Keratinocyte (primary cell): Measurements from ENCODE around the gene GSX1. TPM values are rescaled to one million over a fixed set of nuclear protein-coding genes. Genes with fewer than 3 reads are reported as not detected.

ENCODE experiments used
- DNase-seq: peaks from one replicate; pipeline ENCODE4 v3.0.0-alpha.2; 2011; ENCODE audit warnings: low read depth, missing footprints, low spot score
- FAIRE-seq: peaks from 2 replicates; lab custom pipeline; 2011; peaks lifted over from hg19 to GRCh38; lab: Jason Lieb, UNC
- H2AFZ ChIP-seq: 2 replicates; pipeline ENCODE4 v1.6.0; 2012; ENCODE audit warnings: low read length, control low read depth, inconsistent platforms; ENCODE audit not compliant: control insufficient read depth
- H3K27ac ChIP-seq: 2 replicates; pipeline ENCODE4 v1.5.1; 2011; ENCODE audit warnings: low read length; ENCODE audit not compliant: control insufficient read depth, insufficient read depth
- H3K27me3 ChIP-seq: 3 replicates; pipeline ENCODE4 v1.6.0; 2011; ENCODE audit warnings: low read length; ENCODE audit not compliant: control insufficient read depth, insufficient read depth; ENCODE audit errors: extremely low read depth
- H3K36me3 ChIP-seq, 2 experiments: 2 replicates in 1 of 2; 3 replicates in 1 of 2; pipeline ENCODE4 v1.5.1; 2011; ENCODE audit warnings: low read length in 2 of 2, mild to moderate bottlenecking in 1 of 2; ENCODE audit not compliant: control insufficient read depth in 2 of 2, insufficient read depth in 2 of 2; ENCODE audit errors: extremely low read depth in 1 of 2
- H3K4me1 ChIP-seq: 3 replicates; pipeline ENCODE4 v1.5.1; 2011; ENCODE audit warnings: low read length; ENCODE audit not compliant: control insufficient read depth, insufficient read depth; ENCODE audit errors: extremely low read depth
- H3K4me2 ChIP-seq: 3 replicates; pipeline ENCODE4 v1.6.0; 2011; ENCODE audit warnings: low read depth, low read length; ENCODE audit not compliant: control insufficient read depth, insufficient read depth; ENCODE audit errors: extremely low read depth
- H3K4me3 ChIP-seq, 3 experiments: fragments of 200-600 bp in 1 of 3; sonication (generic) in 1 of 3; 2 replicates in 2 of 3; 3 replicates in 1 of 3; pipeline ENCODE4 v1.5.1; 2011 to 2016; ENCODE audit warnings: low read length in 3 of 3, mild to moderate bottlenecking in 3 of 3, control low read depth in 2 of 3, inconsistent platforms in 1 of 3, low read depth in 1 of 3, mixed read lengths in 1 of 3, mixed run types in 1 of 3, moderate library complexity in 1 of 3; ENCODE audit not compliant: control insufficient read depth in 2 of 3, insufficient read depth in 2 of 3; ENCODE audit errors: extremely low read depth in 1 of 3
- H3K79me2 ChIP-seq: 2 replicates; pipeline ENCODE4 v1.6.0; 2012; ENCODE audit warnings: low read length; ENCODE audit not compliant: control insufficient read depth, insufficient read depth
- H3K9ac ChIP-seq: 3 replicates; pipeline ENCODE4 v1.6.0; 2011; ENCODE audit warnings: low read length; ENCODE audit not compliant: control insufficient read depth, insufficient read depth; ENCODE audit errors: extremely low read depth
- H3K9me1 ChIP-seq: 3 replicates; pipeline ENCODE4 v1.6.0; 2011; ENCODE audit warnings: low read length; ENCODE audit not compliant: control insufficient read depth, insufficient read depth; ENCODE audit errors: extremely low read depth
- H3K9me3 ChIP-seq: 2 replicates; pipeline ENCODE4 v1.5.1; 2012; ENCODE audit warnings: low read depth, low read length; ENCODE audit not compliant: control insufficient read depth
- H4K20me1 ChIP-seq: 3 replicates; pipeline ENCODE4 v1.6.0; 2011; ENCODE audit warnings: low read length; ENCODE audit not compliant: control insufficient read depth, insufficient read depth; ENCODE audit errors: extremely low read depth
- EZH2 ChIP-seq: IDR thresholded peaks from one replicate; pipeline ENCODE4 v1.6.1; 2012; ENCODE audit warnings: inconsistent platforms, mild to moderate bottlenecking, low read length, moderate library complexity
- dilution Hi-C: fragments of 300-500 bp; cut with MboI; formaldehyde crosslinking; loops from one replicate; pipeline ENCODE4 v1.7.0; 2020; ENCODE audit warnings: low sequenced_read_pairs; ENCODE audit not compliant: extremely low pct_ligation_motif_present
- polyA plus RNA-seq, 5 experiments: library from polyadenylated mRNA; depleted of rRNA in 3 of 5; stranded (reverse) in 3 of 5; stranded (forward) in 1 of 5; unstranded in 1 of 5; fragments of >200 nt; gene quantifications; 1 replicate in 1 of 5; 2 replicates in 3 of 5; 3 replicates in 1 of 5; pipeline versions ENCODE4 v1.2.1 to v1.2.3, GENCODE V29; 2011 to 2012; ENCODE audit warnings: missing spikeins in 2 of 5, low read depth in 1 of 5, low replicate concordance in 1 of 5
- TF ChIP-seq, protein P1 (sequence below), 3 experiments: IDR thresholded peaks in 1 of 3; conservative IDR thresholded peaks in 1 of 3; optimal IDR thresholded peaks in 1 of 3; 2 replicates in 2 of 3; 3 replicates in 1 of 3; pipeline versions ENCODE3 to v1.5.1; 2011; ENCODE audit warnings: low read length in 3 of 3, mild to moderate bottlenecking in 3 of 3, moderate library complexity in 2 of 3, control low read depth in 1 of 3, inconsistent platforms in 1 of 3; ENCODE audit not compliant: insufficient read depth in 2 of 3; ENCODE audit errors: extremely low read depth in 1 of 3

Gene GSX1
- polyA plus RNA-seq, 1 donor (not counting 4 experiments of a cell fraction or from before 2014, with no cell fraction given), result not detected

DNA sequence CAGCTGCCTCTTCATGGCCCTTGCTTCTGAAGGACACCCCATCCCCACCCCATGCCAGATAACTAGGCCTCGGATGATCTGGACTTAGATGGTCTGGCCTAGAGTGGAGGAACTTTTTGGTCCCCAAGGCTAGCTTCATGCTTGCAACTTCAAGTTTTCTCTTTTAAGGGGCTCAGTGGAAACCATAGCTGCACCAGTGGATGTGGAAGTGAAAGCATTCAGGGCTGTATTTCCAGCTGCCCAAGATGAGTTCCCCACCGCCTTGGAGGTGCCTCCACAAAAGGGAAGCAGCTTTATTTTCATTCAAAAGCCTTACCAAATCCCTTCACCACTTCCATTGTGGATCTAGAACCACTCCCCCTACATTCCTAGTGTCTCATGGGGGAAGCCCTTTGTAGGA lies 17.6 kb upstream of the GSX1 start:
- FAIRE-seq (no peak), DNase-seq (no peak)
- dilution Hi-C loops, result no loop called here
- Histone ChIP-seq H2AFZ (no peak overlapping the region), H3K9ac (no peak overlapping the region), H3K4me3 (no peak overlapping the region), H3K4me2 (no peak overlapping the region), H3K79me2 (no peaks in the 10 kb centered on the region), H3K4me1 (no peaks in the 10 kb centered on the region), H3K9me3 (no peaks in the 10 kb centered on the region), H3K27me3 (peaks cover 18% of the 10 kb centered on the region), H3K36me3 (no peaks in the 10 kb centered on the region), H4K20me1 (no peaks in the 10 kb centered on the region), H3K9me1 (no peaks in the 10 kb centered on the region), H3K27ac (no peak overlapping the region)
- TF ChIP-seq, protein P1, sequence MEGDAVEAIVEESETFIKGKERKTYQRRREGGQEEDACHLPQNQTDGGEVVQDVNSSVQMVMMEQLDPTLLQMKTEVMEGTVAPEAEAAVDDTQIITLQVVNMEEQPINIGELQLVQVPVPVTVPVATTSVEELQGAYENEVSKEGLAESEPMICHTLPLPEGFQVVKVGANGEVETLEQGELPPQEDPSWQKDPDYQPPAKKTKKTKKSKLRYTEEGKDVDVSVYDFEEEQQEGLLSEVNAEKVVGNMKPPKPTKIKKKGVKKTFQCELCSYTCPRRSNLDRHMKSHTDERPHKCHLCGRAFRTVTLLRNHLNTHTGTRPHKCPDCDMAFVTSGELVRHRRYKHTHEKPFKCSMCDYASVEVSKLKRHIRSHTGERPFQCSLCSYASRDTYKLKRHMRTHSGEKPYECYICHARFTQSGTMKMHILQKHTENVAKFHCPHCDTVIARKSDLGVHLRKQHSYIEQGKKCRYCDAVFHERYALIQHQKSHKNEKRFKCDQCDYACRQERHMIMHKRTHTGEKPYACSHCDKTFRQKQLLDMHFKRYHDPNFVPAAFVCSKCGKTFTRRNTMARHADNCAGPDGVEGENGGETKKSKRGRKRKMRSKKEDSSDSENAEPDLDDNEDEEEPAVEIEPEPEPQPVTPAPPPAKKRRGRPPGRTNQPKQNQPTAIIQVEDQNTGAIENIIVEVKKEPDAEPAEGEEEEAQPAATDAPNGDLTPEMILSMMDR (optimal IDR thresholded peaks at IDR 0.05 in 1 of 3, IDR thresholded peaks at IDR 0.05 in 1 of 3, conservative IDR thresholded peaks at IDR 0.05 in 1 of 3; ENCODE audit: extremely low read depth in 1 of 3, insufficient read depth in 2 of 3, low read length in 3 of 3), result no peak
- no peak for TF ChIP-seq EZH2

DNA sequence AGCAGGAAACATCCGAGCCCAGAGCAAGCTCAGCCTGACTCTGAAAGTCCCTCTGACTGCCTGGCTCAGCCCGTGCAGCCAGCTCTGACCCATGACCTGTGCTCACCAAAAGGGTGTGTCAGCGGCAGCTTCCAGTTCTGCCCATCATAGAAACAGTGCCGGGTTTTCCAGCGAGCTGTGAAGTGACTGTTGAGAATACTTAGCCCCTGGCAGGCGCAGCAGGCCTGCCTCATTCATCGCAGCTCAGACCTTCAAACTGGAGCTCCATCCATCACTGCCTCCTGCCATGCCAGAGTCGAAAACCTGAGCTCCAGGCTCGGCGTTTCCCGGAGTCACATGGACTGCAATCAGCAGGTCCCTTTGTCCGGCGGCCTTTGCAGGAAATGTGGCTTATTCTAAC lies 16.3 kb upstream of the GSX1 start:
- peaks cover 21% of the 10 kb centered on the region for H3K27me3 ChIP-seq
- no peak overlapping the region for H3K4me3 ChIP-seq
- FAIRE-seq (no peak), DNase-seq (no peak)
- H3K4me1 ChIP-seq, result no peaks in the 10 kb centered on the region
- H3K9me1 ChIP-seq, result no peaks in the 10 kb centered on the region
- H3K79me2 ChIP-seq, result no peaks in the 10 kb centered on the region
- dilution Hi-C loops, result no loop called here
- H3K36me3 ChIP-seq, result no peaks in the 10 kb centered on the region
- H3K9me3 ChIP-seq, result no peaks in the 10 kb centered on the region
- TF ChIP-seq, protein P1 (optimal IDR thresholded peaks at IDR 0.05 in 1 of 3, IDR thresholded peaks at IDR 0.05 in 1 of 3, conservative IDR thresholded peaks at IDR 0.05 in 1 of 3; ENCODE audit: extremely low read depth in 1 of 3, insufficient read depth in 2 of 3, low read length in 3 of 3), result no peak
- no peak for TF ChIP-seq EZH2
- H3K27ac ChIP-seq, result no peak overlapping the region
- no peak overlapping the region for H2AFZ ChIP-seq
- no peak overlapping the region for H3K9ac ChIP-seq
- H3K4me2 ChIP-seq, result no peak overlapping the region
- H4K20me1 ChIP-seq, result no peaks in the 10 kb centered on the region
